GM18858 (cell line): ENCODE results near the gene PADI1.

ENCODE experiments used
- ATAC-seq: cut with Tn5 transposase; IDR thresholded peaks from one replicate; pipeline ENCODE4 v1.9.1; 2021; ENCODE audit not compliant: unreplicated experiment

PADI1 gene

GRCh38 chr1:17196496-17197185 is 8.3 kb upstream of the PADI1 start:
- no peak for ATAC-seq

GRCh38 chr1:17197696-17198095 is 7.2 kb upstream of the PADI1 start:
- no peak for ATAC-seq

- no peak for ATAC-seq
These were observed 6.3 kb upstream of the PADI1 start for GRCh38 chr1:17198476-17199258.

GRCh38 chr1:17199267-17200044 is 5.5 kb upstream of the PADI1 start:
- no peak for ATAC-seq

GRCh38 chr1:17200246-17200645 is 4.7 kb upstream of the PADI1 start:
- ATAC-seq, result no peak

- ATAC-seq, result no peak
These were observed 4.2 kb upstream of the PADI1 start for GRCh38 chr1:17200756-17201155.

- no peak for ATAC-seq
These were observed 3.5 kb upstream of the PADI1 start for GRCh38 chr1:17201201-17202021.

GRCh38 chr1:17205652-17206051 is 724 bp downstream of the PADI1 start:
- no peak for ATAC-seq

- ATAC-seq, result no peak
These were observed 1.3 kb downstream of the PADI1 start for GRCh38 chr1:17206196-17206595.

GRCh38 chr1:17207046-17207445 is 2.1 kb downstream of the PADI1 start:
- no peak for ATAC-seq

- ATAC-seq, result no peak
These were observed 2.6 kb downstream of the PADI1 start for GRCh38 chr1:17207540-17207939.

- no peak for ATAC-seq
These were observed 3.1 kb downstream of the PADI1 start for GRCh38 chr1:17207966-17208418.

- no peak for ATAC-seq
These were observed 3.6 kb downstream of the PADI1 start for GRCh38 chr1:17208546-17208945.

- no peak for ATAC-seq
These were observed 4.5 kb downstream of the PADI1 start for GRCh38 chr1:17209430-17209829.

- no peak for ATAC-seq
These were observed 5.2 kb downstream of the PADI1 start for GRCh38 chr1:17210176-17210575.

- ATAC-seq, result no peak
These were observed 6.4 kb downstream of the PADI1 start for GRCh38 chr1:17211377-17211776.

- no peak for ATAC-seq
These were observed 7.1 kb downstream of the PADI1 start for GRCh38 chr1:17212009-17212408.

GRCh38 chr1:17212487-17213121 is 7.7 kb downstream of the PADI1 start:
- no peak for ATAC-seq

GRCh38 chr1:17213148-17213781 is 8.3 kb downstream of the PADI1 start:
- ATAC-seq, result no peak

GRCh38 chr1:17213782-17214148 is 8.8 kb downstream of the PADI1 start:
- ATAC-seq, result no peak
